Measurements from ENCODE around the gene CEP85L.

- TF ChIP-seq PBX3 (IDR thresholded peaks at IDR 0.05): no peak
- no peak for TF ChIP-seq MEF2A (IDR thresholded peaks at IDR 0.05; ENCODE audit: borderline replicate concordance, low read depth)
- no peak for TF ChIP-seq RAD21 (IDR thresholded peaks at IDR 0.05; ENCODE audit: low read length)
- TF ChIP-seq CTCF (IDR thresholded peaks at IDR 0.05): no peak
- no peak for TF ChIP-seq POLR2AphosphoS5 (IDR thresholded peaks at IDR 0.05; ENCODE audit: low read depth, low read length)
- TF ChIP-seq USF2 (IDR thresholded peaks at IDR 0.05; ENCODE audit: borderline replicate concordance, low read depth, low read length): no peak
- no peak for TF ChIP-seq YY1 (IDR thresholded peaks at IDR 0.05; ENCODE audit: low read depth)
- no peak for TF ChIP-seq FOXJ3 (CRISPR knock-in tag; IDR thresholded peaks at IDR 0.05)
- TF ChIP-seq GABPA (IDR thresholded peaks at IDR 0.05; ENCODE audit: low read depth): no peak
- TF ChIP-seq FOSL2 (IDR thresholded peaks at IDR 0.05; ENCODE audit: borderline replicate concordance, low read depth): no peak
- no peak for TF ChIP-seq MXI1 (IDR thresholded peaks at IDR 0.05; ENCODE audit: low read depth, low read length)
- TF ChIP-seq NRF1 (IDR thresholded peaks at IDR 0.05; ENCODE audit: low read depth, low read length): no peak
- TF ChIP-seq MAX (IDR thresholded peaks at IDR 0.05; ENCODE audit: low read depth): no peak
These were observed 2.4 kb downstream of the CEP85L start for GRCh38 chr6:118648866-118649554.

Measured in SK-N-SH (cell line).